ENCODE results near the gene FAM163B. TPM values are rescaled to one million over a fixed set of nuclear protein-coding genes. Genes with fewer than 3 reads are reported as not detected.

The FAM163B gene
- total RNA-seq, 1 donor from 2014 or later, result not detected

DNA sequence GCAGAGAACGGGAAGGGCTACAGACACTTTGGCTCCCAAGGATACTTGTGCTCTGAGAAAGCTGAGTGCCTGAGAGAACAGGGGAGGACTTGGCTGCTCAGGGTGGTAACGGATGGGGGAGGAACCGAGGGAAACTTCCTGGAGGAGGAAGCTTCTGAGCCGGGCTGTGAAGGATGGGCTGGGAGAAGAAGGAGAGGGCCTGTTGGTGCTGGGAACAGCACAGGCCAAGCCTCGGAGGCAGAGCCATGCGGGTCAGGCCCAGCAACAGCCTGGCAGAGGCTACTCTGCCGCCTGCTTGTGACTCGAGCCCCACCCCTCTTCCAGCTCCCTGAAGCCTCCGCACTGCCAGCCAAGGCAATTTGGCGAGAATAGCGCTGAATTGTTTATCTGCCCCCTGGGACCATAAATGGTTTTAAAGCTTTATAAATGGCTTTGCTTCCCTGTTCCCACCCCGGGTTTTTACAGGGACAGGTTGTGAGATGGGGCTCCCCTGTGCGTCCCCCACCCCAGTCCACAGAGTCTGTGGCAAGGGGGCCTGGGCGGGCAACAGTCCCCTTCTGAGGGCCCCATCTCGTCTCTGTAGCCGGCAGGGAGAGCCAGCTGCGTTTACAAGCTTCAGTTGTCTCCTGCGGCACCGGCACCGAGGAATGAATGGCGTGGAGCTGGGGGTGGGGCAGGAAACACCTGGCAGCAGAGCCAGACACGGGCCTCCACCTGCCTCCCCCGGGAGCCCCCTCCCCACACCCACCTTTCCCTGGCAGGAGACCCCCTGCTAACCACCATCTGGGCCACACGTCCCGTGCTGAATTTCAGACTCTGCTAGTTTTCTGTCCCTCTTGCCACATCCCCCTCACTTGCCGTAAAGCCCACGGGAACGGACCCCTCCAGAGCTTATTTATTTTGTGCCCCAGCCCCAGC is 24.4 kb downstream of the FAM163B start:
- DNase-seq, result no peak
- Mint-ChIP-seq H3K36me3 (ENCODE audit: low read depth) (no peaks in the 10 kb centered on the region), H3K27me3 (peaks cover 44% of the 10 kb centered on the region), H3K4me1 (peaks cover 21% of the 10 kb centered on the region), H3K27ac (no peak overlapping the region), H3K4me3 (peak overlapping the region; percentile 49), H3K9me3 (peaks cover 3% of the 10 kb centered on the region)
- intact Hi-C loops (cut with micrococcal nuclease), result loop anchor here (5.0 kb wide), 1 partner anchor 157 kb away; no protein-coding TSS in a partner anchor
- ATAC-seq (ENCODE audit: low read depth), result peak; percentile 49
- TF ChIP-seq, protein P1, sequence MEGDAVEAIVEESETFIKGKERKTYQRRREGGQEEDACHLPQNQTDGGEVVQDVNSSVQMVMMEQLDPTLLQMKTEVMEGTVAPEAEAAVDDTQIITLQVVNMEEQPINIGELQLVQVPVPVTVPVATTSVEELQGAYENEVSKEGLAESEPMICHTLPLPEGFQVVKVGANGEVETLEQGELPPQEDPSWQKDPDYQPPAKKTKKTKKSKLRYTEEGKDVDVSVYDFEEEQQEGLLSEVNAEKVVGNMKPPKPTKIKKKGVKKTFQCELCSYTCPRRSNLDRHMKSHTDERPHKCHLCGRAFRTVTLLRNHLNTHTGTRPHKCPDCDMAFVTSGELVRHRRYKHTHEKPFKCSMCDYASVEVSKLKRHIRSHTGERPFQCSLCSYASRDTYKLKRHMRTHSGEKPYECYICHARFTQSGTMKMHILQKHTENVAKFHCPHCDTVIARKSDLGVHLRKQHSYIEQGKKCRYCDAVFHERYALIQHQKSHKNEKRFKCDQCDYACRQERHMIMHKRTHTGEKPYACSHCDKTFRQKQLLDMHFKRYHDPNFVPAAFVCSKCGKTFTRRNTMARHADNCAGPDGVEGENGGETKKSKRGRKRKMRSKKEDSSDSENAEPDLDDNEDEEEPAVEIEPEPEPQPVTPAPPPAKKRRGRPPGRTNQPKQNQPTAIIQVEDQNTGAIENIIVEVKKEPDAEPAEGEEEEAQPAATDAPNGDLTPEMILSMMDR (IDR thresholded peaks at IDR 0.05), result no peak
- CTCF ChIA-PET, result no interaction called here
- POLR2A ChIA-PET, result interaction anchor here (0.6 kb wide), 1 partner anchor 299 kb away, joined by 3 read pairs; no protein-coding TSS in a partner anchor

DNA sequence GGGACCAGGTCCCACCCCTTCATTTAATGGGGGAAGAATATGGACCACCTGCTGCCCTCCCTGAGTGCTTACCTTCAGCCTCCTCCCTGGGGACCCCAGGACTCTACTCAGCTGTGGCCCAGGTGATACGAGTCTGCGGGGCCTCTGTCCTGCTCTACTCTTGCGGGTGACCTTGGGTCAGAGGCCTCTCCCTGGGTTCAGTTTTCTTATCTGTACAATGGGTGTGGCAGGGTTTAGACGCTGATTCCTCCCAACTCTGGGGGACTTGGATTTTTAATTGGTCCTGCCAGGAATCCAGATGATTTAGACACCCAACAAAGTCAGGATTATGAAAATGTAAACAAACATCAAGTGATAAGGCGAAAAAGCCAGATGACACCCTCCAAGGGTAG is 25.0 kb downstream of the FAM163B start:
- peaks cover 3% of the 10 kb centered on the region for H3K9me3 Mint-ChIP-seq
- POLR2A ChIA-PET, result no interaction called here
- H3K27me3 Mint-ChIP-seq, result peaks cover 50% of the 10 kb centered on the region
- H3K4me1 Mint-ChIP-seq, result peaks cover 26% of the 10 kb centered on the region
- intact Hi-C loops (cut with micrococcal nuclease), result no loop called here
- H3K36me3 Mint-ChIP-seq (ENCODE audit: low read depth), result no peaks in the 10 kb centered on the region
- ATAC-seq (ENCODE audit: low read depth) (no peak), DNase-seq (no peak)
- TF ChIP-seq, protein P1 (IDR thresholded peaks at IDR 0.05), result no peak
- CTCF ChIA-PET, result no interaction called here
- H3K4me3 Mint-ChIP-seq, result no peak overlapping the region
- no peak overlapping the region for H3K27ac Mint-ChIP-seq

DNA sequence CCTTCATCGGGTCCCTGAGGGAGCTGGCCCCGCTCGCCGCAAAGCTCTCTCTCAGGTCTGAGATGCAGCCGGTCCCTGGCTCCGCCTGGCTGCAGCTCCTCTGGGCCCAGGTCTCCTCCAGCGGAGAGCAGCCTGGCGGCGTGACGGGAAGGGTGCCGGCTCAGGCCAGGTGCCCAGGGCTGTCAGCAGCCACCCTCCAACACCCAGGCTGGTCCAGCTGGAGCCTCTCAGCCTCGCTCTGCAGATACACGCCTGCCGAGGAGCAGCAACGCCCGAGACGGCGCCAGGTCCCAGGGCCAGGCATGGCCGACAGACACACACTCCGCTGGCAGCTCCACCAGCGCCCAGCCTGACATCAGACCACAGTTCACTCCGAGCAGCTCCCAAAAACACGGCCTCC is 25.6 kb downstream of the FAM163B start:
- intact Hi-C loops (cut with micrococcal nuclease), result no loop called here
- Mint-ChIP-seq H3K27ac (no peak overlapping the region), H3K36me3 (ENCODE audit: low read depth) (no peaks in the 10 kb centered on the region), H3K9me3 (peaks cover 3% of the 10 kb centered on the region), H3K27me3 (peaks cover 52% of the 10 kb centered on the region), H3K4me3 (no peak overlapping the region), H3K4me1 (peaks cover 28% of the 10 kb centered on the region)
- TF ChIP-seq, protein P1 (IDR thresholded peaks at IDR 0.05), result no peak
- ChIA-PET POLR2A (no interaction called here), CTCF (no interaction called here)
- DNase-seq (no peak), ATAC-seq (ENCODE audit: low read depth) (no peak)

DNA sequence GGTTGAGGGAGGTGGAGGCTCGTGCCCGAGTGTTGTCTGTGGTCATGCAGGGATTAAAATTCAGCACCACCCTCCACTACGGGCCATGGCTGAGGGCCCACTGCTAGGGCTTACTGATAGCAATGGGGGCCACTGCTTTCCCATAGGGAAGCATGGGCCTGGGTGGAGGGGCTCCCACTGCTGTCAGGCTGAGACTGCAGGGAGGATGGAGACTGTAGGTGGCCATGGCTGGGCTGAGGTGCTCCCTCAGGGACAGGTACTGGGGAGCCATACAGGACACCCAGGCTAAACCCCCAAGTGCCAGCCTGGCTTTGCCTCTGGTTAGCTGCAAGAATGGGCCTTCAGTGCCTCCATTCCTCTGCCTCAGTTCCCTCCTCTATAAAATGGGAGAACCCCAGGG is 26.1 kb downstream of the FAM163B start:
- H3K36me3 Mint-ChIP-seq (ENCODE audit: low read depth), result no peaks in the 10 kb centered on the region

DNA sequence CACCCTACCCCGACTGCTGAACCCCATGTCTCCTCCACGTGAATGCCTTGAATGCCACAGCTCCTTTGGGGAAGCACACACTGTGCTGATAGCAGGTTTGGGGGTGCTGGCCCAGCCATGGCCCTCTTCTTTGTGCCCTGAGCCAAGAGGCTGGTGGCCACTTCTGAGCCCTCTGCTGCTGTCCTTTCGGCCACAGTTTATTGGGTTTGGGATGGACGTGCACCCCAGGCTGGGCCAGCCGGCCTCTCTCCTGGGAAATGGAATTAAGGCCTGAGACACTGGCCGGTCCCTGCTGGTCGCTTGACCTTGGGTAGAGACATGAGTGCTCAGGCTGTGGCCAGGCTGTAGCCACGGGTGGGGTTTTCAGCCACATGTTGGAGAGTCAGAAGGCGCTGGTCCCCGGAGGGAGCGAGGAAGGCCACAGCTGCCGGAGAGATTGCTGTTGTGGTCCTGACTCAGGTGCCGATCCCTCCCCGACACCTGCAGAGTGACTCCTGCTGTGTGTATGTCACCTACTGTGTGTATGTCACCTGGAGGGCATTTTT is 26.6 kb downstream of the FAM163B start:
- Mint-ChIP-seq H3K9me3 (no peaks in the 10 kb centered on the region), H3K36me3 (ENCODE audit: low read depth) (no peaks in the 10 kb centered on the region), H3K4me3 (no peak overlapping the region), H3K4me1 (peaks cover 35% of the 10 kb centered on the region), H3K27me3 (peaks cover 59% of the 10 kb centered on the region), H3K27ac (no peak overlapping the region)
- CTCF ChIA-PET, result no interaction called here
- POLR2A ChIA-PET, result no interaction called here
- TF ChIP-seq, protein P1 (IDR thresholded peaks at IDR 0.05), result no peak
- intact Hi-C loops (cut with micrococcal nuclease), result no loop called here
- no peak for ATAC-seq (ENCODE audit: low read depth)
- DNase-seq, result no peak

More for the DNA sequence above, 26.1 kb downstream of the FAM163B start:
- intact Hi-C loops (cut with micrococcal nuclease), result no loop called here
- TF ChIP-seq, protein P1 (IDR thresholded peaks at IDR 0.05), result no peak
- peaks cover 56% of the 10 kb centered on the region for H3K27me3 Mint-ChIP-seq
- H3K4me3 Mint-ChIP-seq, result no peak overlapping the region
- no peak for DNase-seq
- CTCF ChIA-PET, result no interaction called here
- ATAC-seq (ENCODE audit: low read depth), result no peak
- no peak overlapping the region for H3K27ac Mint-ChIP-seq
- peaks cover 32% of the 10 kb centered on the region for H3K4me1 Mint-ChIP-seq
- H3K9me3 Mint-ChIP-seq, result no peaks in the 10 kb centered on the region
- POLR2A ChIA-PET, result no interaction called here

All from activated B cell treated with CpG ODN at 0.5 μM for 24 hours (primary cell).